SJSA1 (cell line): Measurements from ENCODE around the gene AGMAT. TPM values are rescaled to one million over a fixed set of nuclear protein-coding genes. Genes with fewer than 3 reads are reported as not detected.

ENCODE experiments used
- DNase-seq, 2 experiments: peaks; one replicate each; pipeline ENCODE4 v3.0.0-alpha.2; 2015 to 2020; ENCODE audit warnings: low spot score in 2 of 2, low read depth in 1 of 2
- H3K27ac ChIP-seq: fragments of 250-450 bp; sonication (Bioruptor Pico); 2 replicates; pipeline ENCODE4 v1.5.1; 2020; ENCODE audit warnings: mild to moderate bottlenecking, moderate library complexity
- H3K27me3 ChIP-seq: fragments of 250-450 bp; sonication (Bioruptor Pico); replicated peaks from 2 replicates; pipeline ENCODE4 v1.5.1; 2020; ENCODE audit warnings: mild to moderate bottlenecking, moderate library complexity
- H3K36me3 ChIP-seq: fragments of 250-450 bp; sonication (Bioruptor Pico); 2 replicates; pipeline ENCODE4 v1.5.1; 2020; ENCODE audit warnings: mild to moderate bottlenecking
- H3K4me1 ChIP-seq: fragments of 250-450 bp; sonication (Bioruptor Pico); replicated peaks from 2 replicates; pipeline ENCODE4 v1.6.1; 2021; ENCODE audit warnings: mild to moderate bottlenecking
- H3K4me3 ChIP-seq: fragments of 250-450 bp; sonication (Bioruptor Pico); 2 replicates; pipeline ENCODE4 v1.5.1; 2020; ENCODE audit warnings: mild to moderate bottlenecking
- H3K9me3 ChIP-seq: fragments of 250-450 bp; sonication (Bioruptor Pico); replicated peaks from 2 replicates; pipeline ENCODE4 v1.5.1; 2020; ENCODE audit warnings: mild to moderate bottlenecking
- total RNA-seq: library from RNA; depleted of rRNA; stranded (reverse); fragments of >200 nt; shearing (Covaris generic); gene quantifications from 2 replicates; pipeline ENCODE4 v1.2.3, GENCODE V29; 2014; rRNA removed

The AGMAT gene
- total RNA-seq, 1 experiment from 2014 or later, result 0.53 TPM

DNA sequence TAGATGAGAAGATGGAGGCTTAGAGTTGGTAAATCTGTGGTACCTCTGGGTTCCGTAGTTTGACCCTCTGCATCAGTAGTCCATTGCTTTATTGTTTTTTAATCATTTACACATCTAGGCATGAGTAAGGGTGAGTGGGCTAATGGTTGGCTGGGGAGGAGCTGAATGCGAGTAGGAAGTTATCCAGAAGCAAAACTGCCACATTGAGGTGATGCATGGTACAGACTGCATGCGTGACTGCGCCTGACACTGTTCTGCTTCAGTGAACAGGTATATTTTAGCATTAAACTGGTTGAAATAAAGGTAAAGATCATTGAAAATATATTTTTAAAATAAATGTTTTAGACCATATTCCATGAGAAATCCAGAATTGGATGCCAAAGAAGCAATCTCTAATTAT lies 53.8 kb downstream of the AGMAT start:
- no peak for DNase-seq
- Histone ChIP-seq H3K27ac (no peak overlapping the region), H3K9me3 (no peaks in the 10 kb centered on the region), H3K36me3 (peaks cover 21% of the 10 kb centered on the region), H3K4me3 (no peak overlapping the region), H3K4me1 (no peaks in the 10 kb centered on the region; the same call in none of the 2 replicates), H3K27me3 (no peaks in the 10 kb centered on the region)

DNA sequence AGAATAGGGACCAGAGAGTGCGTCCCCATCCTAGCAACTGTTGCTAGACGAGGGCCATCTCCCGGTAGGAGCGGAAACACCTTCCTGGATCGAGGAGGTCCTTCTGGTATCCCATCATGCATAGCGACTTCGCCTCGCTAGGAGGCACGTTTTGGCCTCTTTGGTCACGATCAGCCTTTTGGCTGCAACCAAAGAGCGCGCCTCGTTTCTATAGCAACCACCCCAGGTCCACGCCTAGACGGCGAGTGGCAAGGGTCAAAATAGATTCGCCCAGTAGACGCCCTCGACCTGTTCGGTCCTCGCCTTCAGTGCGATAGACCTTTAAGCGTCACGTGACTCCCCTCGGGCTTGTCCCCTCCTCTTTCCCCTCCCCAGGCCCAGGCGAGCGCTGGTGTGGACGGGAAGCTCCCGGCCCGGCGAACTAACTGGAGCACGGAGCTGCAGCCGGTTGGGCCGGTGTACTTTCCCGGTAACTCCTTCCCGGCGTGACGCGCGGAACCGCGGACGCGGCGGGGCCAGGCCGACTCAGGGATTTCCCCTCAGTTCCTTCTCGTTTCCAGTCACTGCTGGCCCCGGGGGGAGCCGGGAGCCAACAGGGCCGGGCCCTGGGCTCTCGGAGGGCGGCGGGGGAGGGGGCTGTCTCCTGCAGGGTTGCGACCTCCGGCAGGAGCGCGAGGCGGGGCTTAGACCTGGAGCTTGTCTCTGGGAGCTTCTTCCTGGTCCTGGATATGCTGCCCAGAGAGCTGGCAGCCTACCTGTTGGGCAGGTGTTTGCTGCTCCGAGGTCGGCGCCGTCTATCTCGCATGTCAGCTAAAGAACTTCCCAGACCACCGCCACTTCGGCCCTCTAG lies 58.1 kb downstream of the AGMAT start, which contains the start of gene DNAJC16:
Gene DNAJC16 (plus strand): TSS at position 359 of the 850 bp plus-strand sequence. CDS start 2,258 bp downstream, outside the sequence.
- peak within 1 kb of the TSS; percentile 69 for H3K4me3 ChIP-seq
- H3K27ac ChIP-seq, result peak within 1 kb of the TSS; percentile 34
- H3K4me1 ChIP-seq, result peaks cover 11% of the 10 kb centered on the region
- DNase-seq, result peak; percentile 97 to 100
- 0 out of 2 replicates have a peak, but pooled peaks cover 3% of the 10 kb centered on the region for H3K36me3 ChIP-seq
- H3K27me3 ChIP-seq, result no peaks in the 10 kb centered on the region
- no peaks in the 10 kb centered on the region for H3K9me3 ChIP-seq

DNA sequence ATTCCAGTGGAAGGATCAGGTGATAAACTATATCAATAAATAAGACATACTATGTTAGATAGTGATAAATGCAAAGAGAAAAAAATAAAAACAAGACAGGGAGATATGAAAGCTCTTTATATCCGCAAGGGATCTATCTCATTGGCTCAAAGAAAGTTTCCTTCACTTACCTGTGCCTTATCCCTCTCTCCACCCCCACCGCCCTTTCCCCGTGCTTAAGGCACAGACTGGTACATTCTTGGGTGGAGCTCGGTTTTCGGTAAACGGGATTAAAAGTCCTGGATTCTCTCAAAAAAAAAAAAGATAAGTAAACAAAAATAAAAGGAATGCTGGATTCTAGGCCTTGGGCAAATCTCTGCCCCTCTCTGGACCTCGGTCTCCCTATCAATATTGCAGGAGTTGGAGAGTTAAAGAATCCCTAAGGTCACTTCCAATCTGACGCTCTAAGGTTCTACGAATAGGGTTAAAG lies 58.8 kb downstream of the AGMAT start:
- H3K4me3 ChIP-seq, result peak overlapping the region; percentile 69
- no peak for DNase-seq
- H3K27ac ChIP-seq, result peak overlapping the region; percentile 2; the same call in 1 of the 2 replicates

DNA sequence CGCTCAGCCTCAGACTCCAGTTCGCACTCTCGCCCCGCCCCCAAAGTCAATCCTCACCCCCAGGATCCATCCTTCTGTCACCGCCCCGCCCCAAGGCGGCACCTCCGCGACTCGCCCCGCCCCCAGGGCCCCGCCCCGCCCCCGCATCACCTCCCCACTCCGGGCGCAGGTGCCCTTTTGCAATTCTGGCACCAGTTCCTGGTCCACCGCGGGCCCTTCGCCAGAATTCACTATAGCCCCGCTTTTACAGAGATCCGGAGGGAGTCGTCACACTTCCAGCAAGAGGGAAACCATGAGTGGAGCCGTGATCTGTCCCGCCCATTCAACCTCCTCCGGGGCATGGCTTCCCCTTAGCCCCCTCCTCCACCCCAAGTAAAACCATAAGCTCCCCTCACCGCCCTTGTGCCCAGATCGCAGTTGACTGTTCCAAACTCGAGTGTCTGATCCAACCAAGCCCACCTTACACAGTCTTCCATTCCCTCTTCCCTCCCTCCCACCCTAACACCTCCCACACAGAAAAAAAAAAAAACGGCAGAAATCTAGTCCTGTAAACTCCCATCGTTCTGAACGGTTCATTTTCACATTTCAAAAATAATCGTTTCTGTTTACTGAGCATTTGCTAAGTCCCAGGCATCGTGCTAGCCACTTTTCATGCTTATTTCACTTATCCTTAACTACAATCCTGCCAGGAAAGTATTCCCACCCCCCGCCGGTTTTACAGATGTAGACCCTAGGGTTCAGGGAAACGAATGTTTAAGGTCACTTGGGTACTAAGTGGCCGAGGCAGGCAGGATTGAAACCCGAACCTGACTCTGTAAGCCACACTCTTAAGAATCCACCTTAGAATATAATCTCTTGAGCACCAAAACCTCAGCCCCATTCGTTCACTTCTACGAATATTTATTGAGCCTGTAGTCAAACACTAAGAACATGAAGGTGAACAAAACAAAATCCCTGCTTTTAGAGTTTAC lies 59.5 kb downstream of the AGMAT start:
- Histone ChIP-seq H3K27ac (peak overlapping the region; percentile 2; the same call in 1 of the 2 replicates), H3K4me3 (peak overlapping the region; percentile 40), H3K9me3 (no peaks in the 10 kb centered on the region), H3K4me1 (peaks cover 11% of the 10 kb centered on the region), H3K36me3 (no peaks in the 10 kb centered on the region), H3K27me3 (no peaks in the 10 kb centered on the region)
- peak in 1 of 2 experiments; percentile 51 for DNase-seq

More for the DNA sequence above, 58.8 kb downstream of the AGMAT start:
- 0 out of 2 replicates have a peak, but pooled peaks cover 3% of the 10 kb centered on the region for H3K36me3 ChIP-seq
- peaks cover 11% of the 10 kb centered on the region for H3K4me1 ChIP-seq
- H3K27me3 ChIP-seq, result no peaks in the 10 kb centered on the region
- no peaks in the 10 kb centered on the region for H3K9me3 ChIP-seq

DNA sequence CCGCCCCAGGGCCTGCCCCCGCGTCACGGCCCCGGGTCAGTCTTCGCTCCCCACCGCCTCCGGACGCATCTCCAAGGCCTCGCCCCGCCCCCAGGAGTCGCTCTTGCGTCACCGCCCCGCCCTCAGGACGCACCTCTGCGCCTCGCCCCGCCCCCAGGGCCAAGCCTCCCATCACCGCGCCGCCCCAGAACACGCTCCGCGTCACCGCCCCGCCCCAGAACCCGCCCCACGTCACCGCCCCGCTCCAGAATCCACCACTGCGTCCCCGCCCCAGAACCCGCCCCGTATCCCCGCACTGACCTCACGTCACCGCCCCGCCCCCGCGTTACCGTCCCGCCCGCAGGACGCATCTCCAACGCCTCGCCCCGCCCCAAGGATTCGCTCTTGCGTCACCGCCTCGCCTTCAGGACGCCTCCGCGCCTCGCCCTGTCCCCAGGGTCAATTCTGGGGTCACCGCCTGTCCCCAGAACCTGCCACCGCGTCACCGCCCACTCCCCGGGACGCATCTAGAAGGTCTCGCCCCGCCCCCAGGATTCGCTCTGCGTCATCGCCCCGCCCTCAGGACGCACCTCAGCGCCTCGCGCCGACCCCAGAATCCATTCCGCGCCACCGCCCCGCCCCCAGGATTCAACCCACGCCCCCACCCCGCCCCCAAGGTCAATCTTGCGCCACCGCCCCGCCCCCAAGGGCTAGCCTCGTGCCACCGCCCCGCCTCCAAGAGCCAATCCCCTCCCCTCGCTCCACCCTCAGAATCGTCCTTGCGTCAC lies 60.4 kb downstream of the AGMAT start:
- H3K4me3 ChIP-seq, result peak overlapping the region; percentile 59
- H3K4me1 ChIP-seq, result peaks cover 11% of the 10 kb centered on the region
- H3K27ac ChIP-seq, result peak overlapping the region; percentile 99

DNA sequence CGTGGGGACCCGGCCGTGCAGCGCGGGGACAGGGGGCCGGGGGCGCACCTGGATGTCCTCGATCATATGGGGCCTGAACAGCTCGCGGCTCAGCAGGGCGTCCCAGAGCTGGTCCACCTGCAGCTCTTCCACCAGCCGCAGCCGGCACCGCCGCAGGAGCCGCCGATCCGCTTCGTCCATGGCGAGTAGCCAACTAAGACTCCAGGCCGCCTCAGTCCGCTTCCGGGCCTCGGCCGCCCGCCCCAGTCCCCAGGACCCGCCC lies 60.9 kb downstream of the AGMAT start, which contains the start of gene CASP9:
Gene CASP9 (minus strand): TSS at position 195 of the 262 bp plus-strand sequence. CDS start 15 bp downstream, at position 180.
- peak within 1 kb of the TSS; percentile 99 for H3K27ac ChIP-seq

More for the DNA sequence above, 60.4 kb downstream of the AGMAT start:
- Histone ChIP-seq H3K36me3 (no peaks in the 10 kb centered on the region), H3K9me3 (no peaks in the 10 kb centered on the region), H3K27me3 (no peaks in the 10 kb centered on the region)
- DNase-seq, result peak; percentile 90 to 100

DNA sequence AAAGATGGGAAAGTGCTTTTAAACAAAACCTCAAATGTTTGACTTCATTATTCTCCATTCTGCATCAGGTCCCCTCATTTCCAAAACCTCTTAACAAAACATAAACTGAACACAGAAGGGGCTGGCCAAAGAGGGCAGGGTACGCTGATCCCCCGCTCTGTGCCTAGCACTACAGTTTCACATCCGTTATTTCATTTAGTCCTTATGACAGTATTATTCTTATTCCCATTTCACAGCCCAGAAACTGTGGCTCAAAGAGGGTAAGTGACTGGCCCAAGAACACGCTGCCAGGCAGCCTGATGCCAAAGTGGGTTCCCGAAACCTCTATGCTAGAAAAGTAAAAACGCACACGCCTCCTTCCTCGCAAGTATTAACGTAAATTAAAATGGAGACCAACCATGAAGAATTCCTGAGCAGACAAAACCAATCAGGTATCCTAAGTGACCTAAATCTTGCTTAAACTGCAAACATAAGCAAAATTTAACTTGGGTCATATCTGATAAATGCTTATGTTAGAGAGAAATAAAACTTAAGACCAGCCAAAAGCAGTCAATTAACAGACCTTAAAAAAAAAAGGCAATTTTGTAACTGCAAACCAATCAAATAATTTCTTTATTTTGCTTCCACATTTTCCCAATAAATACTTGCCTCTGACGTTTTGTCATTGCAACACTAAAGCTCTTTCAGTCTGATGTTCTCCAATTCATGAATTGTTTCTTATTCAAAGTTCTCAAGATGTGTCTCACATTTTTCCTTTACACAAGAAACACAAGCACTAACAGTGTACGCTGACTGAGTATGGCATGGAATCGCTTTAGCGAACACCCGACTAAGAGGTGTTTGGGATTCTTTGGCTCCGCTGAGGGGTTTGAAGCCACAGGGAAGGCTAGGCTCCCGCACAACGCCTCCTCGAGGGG lies 61.5 kb downstream of the AGMAT start:
- Histone ChIP-seq H3K4me1 (peaks cover 11% of the 10 kb centered on the region), H3K27ac (no peak overlapping the region), H3K9me3 (no peaks in the 10 kb centered on the region), H3K4me3 (peak overlapping the region; percentile 50), H3K27me3 (no peaks in the 10 kb centered on the region), H3K36me3 (no peaks in the 10 kb centered on the region)
- peak; percentile 12 to 49 for DNase-seq

More for the DNA sequence above, 60.9 kb downstream of the AGMAT start, which contains the start of gene CASP9:
- Histone ChIP-seq H3K36me3 (no peaks in the 10 kb centered on the region), H3K4me3 (peak within 1 kb of the TSS; percentile 59), H3K4me1 (peaks cover 11% of the 10 kb centered on the region), H3K27me3 (no peaks in the 10 kb centered on the region), H3K9me3 (no peaks in the 10 kb centered on the region)
- no peak for DNase-seq

DNA sequence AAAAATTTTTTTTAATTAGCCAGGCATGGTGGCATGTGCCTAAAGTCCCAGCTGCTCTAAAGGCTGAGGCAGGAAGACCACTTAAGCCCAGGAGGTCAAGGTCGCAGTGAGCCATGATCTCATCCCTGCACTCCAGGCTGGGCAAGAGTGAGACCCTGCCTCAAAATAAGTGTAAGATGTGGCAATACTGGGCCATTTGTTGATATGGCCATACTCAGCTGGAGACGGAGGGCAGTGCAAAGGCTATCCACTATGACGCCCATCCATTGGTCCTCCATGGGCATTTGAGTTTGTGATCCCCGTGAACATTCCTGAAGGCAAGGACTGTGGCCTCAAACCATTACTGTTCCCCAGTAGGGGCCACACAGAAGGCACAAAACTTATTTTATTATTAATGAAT lies 62.3 kb downstream of the AGMAT start:
- 0 out of 2 replicates have a peak, but pooled peaks cover 3% of the 10 kb centered on the region for H3K36me3 ChIP-seq
- no peak overlapping the region for H3K27ac ChIP-seq
- peak in 1 of 2 experiments; percentile 25 for DNase-seq
- no peak overlapping the region for H3K4me3 ChIP-seq
- H3K9me3 ChIP-seq, result no peaks in the 10 kb centered on the region
- H3K27me3 ChIP-seq, result no peaks in the 10 kb centered on the region
- peaks cover 11% of the 10 kb centered on the region for H3K4me1 ChIP-seq

Other genes with a start within 250 kb of the AGMAT start
- gene EFHD2, start 175.2 kb downstream of the AGMAT start, total RNA-seq, result 163 and 169 TPM in 2 replicates
- not detected in 2 replicates for gene CTRC, start 146.6 kb downstream of the AGMAT start, total RNA-seq
- not detected in 2 replicates for gene CELA2A, start 128.3 kb downstream of the AGMAT start, total RNA-seq
- not detected in 2 replicates for gene CELA2B, start 108.9 kb downstream of the AGMAT start, total RNA-seq
- 11.6 and 29.1 TPM in 2 replicates for gene CASP9, start 60.8 kb downstream of the AGMAT start, total RNA-seq
- 4.2 and 8.3 TPM in 2 replicates for gene DNAJC16, start 58.2 kb downstream of the AGMAT start, total RNA-seq
- gene DDI2, start 32.4 kb upstream of the AGMAT start, total RNA-seq, result 6.6 and 9.1 TPM in 2 replicates
- 34.4 and 48.4 TPM in 2 replicates for gene PLEKHM2, start 99.3 kb upstream of the AGMAT start, total RNA-seq
- 0.22 and 0.92 TPM in 2 replicates for gene SLC25A34, start 151.2 kb upstream of the AGMAT start, total RNA-seq
- not detected in 2 replicates for gene TMEM82, start 157.4 kb upstream of the AGMAT start, total RNA-seq
- 66.6 and 151 TPM in 2 replicates for gene FBLIM1, start 173.7 kb upstream of the AGMAT start, total RNA-seq
- gene UQCRHL, start 222.6 kb upstream of the AGMAT start, total RNA-seq, result 2.1 and 4.6 TPM in 2 replicates